CD4-positive, alpha-beta T cell treated with Interleukin-17A for 1 hour (primary cell): ENCODE data around the gene NEU3.
"Not testable (repeated sequence)": the region's sequence is repeated elsewhere in the genome, so short reads cannot be mapped to it uniquely, and the experiment has no call there.

Experiments used
- DNase-seq: peaks from one replicate; pipeline ENCODE4 v3.0.0-alpha.2; 2020

Gene NEU3

GRCh38 chr11:74989260-74989638, 516 bp downstream of the NEU3 start:
- no peak for DNase-seq

DNA sequence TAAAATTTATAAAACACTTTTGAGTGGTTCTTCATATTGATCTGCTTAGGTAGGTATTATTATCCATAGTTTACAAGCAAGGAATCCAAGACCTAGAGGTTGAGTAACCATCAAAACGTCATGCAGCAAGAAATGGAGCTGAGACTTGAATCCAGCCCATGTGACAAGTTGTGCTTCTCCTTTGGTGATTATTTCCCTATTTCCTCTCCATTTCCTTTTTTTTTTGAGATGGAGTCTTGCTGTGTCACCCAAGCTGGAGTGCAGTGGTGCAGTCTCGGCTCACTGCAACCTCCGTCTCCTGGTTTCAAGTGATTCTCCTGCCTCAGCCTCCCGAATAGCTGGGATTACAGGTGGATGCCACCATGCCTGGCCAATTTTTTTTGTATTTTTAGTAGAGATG, 1.4 kb downstream of the NEU3 start:
- DNase-seq = not testable (repeated sequence)

DNA sequence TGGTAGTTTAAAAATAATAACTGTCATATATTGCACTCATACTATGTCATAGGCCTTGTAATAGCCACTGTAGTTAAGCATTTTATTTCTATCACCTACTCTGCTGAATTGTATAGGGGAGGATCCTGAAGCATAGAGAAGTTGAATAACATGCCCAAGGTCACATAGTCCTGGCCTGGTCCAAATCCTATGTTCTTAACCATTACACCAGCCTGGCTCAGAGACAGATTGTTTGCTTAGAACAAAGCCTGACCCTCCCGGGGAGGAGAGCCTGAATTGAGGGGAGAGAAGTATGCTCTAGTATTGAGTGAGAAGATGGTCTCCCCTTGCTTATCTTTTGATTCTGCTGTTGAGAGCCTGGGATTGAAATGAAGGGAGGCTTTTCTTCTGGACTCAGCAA, 2.2 kb downstream of the NEU3 start:
- no peak for DNase-seq

DNA sequence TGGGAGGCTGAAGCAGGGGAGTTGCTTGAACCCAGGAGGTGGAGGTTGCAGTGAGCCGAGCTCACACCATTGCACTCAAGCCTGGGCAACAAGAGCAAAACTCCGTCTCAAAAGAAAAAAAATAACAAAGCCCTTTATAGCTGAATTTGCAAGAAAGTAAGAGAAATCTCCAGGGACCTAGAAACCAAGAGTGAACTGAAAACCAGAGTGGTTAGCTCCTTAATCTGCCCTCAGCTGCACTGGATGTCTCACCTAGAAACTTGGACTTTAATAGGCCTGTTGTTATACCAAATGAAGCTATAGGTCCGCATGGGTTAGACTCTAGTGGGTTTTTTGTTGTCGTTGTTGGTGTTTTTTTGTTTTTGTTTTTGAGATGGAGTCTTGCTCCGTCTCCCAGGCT, 4.1 kb downstream of the NEU3 start:
- DNase-seq = no peak

DNA sequence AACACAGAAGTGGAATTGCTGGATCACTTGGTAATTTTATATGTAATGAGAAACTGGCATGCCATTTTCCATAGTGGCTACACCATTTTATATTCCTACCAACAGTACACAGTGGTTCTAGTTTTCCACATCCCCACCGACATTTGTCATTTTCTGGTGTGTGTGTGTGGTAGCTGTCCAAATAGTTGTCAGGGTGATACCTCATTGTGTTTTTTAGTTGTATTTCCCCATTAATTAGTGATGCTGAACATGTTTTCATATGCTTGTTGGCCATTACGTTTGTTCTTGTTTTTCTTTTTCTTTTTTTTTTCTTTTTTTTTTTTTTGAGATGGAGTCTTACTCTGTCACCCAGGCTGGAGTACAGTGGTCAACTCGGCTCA, 12.2 kb downstream of the NEU3 start:
- no peak for DNase-seq

DNA sequence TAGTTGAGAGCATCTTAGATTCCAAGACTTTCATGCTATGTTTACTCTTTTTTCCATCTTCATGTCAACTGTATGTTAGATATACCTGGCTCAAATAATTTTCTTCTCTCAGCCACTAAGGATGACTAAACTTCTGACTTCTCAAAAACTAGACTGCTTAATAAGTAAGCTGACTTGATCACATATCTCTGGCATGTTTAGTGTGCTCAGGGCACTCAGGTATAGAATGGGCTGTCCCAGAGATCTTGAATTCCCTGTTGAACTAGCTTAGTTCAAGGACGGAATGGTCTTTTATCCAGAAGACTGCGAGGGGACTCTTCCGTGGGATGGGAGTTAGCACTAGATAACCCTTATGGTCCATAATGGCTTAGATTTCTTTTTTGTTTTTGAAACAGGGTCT, 13.0 kb downstream of the NEU3 start:
- no peak for DNase-seq

DNA sequence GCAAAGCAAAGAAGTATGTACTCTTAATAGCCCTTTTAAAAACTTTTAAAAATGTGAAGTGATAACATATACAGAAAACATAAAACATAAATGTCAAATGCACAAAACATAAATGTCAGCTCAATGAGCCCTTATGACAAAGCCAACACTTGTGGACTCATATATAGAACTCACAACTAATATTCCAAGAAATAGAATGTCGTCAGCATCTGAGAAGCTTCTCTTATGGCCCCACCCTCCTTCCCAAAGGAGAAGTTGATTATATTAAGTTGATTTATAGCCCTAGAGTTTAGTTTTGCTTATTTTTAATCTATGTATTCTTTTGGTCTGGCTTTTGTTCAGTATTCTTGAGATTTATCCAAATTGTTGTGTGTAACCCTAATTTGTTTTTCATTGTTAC, 13.8 kb downstream of the NEU3 start:
- no peak for DNase-seq

GRCh38 chr11:75004215-75004614, 15.5 kb downstream of the NEU3 start:
- DNase-seq = no peak

DNA sequence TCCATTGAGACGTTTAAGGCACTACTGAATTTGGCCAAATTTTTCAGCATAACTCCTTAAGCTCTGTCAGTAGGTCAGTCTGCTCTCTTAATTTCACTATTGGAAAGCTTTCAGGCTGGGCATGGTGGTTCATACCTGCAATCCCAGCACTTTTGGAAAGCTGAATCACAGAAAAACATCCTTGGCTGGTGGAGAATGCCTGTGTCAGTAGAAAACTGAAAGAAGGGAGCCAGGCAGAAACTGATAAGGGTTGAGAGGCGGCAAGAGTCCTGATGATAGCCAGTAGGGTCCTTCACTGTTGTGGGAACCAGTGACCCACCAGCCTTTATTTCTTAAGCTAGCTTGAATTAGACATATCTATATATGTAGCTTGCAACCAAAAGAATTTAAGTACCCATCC, 22.6 kb downstream of the NEU3 start:
- no peak for DNase-seq

- no peak for DNase-seq
Observed at GRCh38 chr11:75011872-75012271, 23.1 kb downstream of the NEU3 start.

- DNase-seq = no peak
Observed at GRCh38 chr11:75013051-75013450, 24.3 kb downstream of the NEU3 start.

DNA sequence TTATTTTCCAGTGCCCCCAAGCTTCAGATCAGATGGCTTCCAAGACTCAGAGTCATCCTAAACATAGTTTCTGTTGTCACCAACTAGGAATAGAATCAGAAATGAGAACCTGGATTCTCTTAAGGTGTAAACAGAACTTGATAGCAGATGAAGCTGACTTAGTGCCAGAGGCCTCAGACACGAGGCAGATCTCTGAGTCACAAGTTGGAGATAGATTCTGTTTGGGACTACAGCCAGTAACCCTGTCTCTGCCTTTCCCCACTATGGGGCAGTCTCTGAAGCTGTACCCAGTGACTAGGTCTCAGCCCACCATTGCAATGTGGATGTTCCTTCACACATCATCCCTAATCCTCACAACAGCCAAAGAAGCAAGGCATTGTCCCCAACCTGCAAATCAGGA, 25.4 kb downstream of the NEU3 start:
- DNase-seq = no peak

GRCh38 chr11:75019200-75019599, 30.5 kb downstream of the NEU3 start:
- DNase-seq = not testable (repeated sequence)

DNA sequence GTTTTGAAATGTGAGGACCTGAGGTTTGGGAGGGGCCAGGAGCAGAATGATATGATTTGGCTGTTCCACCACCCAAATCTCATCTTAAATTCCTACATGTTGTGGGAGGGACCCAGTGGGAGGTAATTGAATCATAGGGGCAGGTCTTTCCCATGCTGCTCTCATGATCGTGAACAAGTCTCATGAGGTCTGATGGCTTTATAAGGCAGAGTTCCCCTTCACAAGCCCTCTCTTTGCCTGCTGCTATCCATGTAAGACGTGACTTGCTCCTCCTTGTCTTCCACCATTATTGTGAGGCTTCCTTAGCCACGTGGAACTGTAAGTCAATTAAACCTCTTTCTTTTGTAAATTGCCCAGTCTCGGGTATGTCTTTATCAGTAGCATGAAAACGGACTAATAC, 31.6 kb downstream of the NEU3 start:
- DNase-seq = not testable (repeated sequence)

DNA sequence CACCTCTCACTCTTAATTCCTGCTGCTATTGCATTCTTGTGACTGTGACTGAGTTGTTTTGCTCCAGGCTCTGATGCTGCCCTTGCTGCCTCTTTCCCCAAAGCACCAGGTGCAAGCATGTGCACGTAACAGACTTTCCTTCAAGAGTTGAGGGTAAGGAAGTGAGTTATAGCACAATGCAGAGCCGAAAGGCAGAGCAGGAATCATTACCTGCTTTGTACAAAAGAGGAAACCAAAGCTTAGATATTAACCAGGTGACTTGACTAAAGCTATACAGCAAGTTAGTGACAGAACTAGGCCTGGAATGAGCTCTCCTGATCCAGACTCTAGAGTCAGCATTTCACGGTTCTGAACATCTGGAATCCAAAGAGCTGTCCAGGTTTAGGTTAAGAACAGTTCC, 33.6 kb downstream of the NEU3 start:
- no peak for DNase-seq

DNA sequence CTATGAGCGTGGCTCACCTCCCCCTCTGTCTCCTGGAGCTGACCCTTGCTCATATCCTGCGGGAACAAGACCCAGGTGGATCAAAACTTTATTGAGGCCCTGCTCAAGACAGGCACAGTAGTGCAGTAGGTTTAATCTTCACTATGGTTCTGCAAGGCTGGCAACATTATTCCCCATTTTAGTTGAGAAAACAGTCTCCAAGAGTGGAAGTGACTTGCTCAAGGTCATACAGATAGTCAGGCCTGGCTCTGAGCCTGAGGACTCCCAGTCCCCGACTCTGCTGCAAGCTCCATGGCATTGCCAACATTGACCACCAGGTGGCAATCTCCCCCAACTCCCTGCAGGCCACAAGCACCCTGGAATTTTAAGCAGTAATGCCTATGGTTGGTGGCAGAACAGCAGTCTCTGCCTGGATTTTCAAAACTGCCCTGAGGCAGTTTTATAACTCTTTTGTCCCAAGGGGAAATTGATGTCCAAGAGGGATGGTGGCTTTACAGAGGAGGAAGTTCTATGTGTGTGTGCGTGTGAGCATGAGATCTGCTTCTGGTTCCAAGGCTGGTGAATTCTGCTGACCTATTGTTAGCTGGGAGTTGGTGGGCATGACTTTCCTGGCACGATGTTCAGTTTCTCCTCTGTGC, 34.1 kb downstream of the NEU3 start:
- DNase-seq = peak; percentile 73

GRCh38 chr11:75023446-75024067, 34.8 kb downstream of the NEU3 start:
- DNase-seq = no peak

- DNase-seq = no peak
Observed at GRCh38 chr11:75024068-75024449, 35.3 kb downstream of the NEU3 start.

DNA sequence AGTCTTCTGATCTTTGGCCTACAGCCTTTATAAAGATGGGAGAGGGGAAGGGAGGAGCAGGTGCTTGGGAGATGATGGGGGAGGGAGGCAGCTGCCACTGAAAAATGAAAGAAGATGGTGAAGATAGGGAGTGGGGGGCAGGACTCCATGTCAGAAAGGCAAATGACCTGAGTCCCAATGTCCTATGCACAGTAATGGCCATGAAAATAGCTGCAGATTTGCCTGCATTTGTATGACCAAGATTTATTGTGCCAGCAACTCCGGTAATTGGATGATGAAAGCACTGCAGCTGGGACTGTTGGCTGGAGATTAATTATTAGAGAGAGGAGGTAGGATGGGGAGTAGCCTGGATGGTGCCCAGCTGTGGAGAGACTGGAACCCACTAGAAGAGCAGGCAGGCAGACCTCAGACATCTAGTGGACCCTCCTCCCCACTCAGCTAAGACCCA, 36.1 kb downstream of the NEU3 start:
- DNase-seq = no peak

GRCh38 chr11:75025561-75025960, 36.8 kb downstream of the NEU3 start:
- no peak for DNase-seq

DNA sequence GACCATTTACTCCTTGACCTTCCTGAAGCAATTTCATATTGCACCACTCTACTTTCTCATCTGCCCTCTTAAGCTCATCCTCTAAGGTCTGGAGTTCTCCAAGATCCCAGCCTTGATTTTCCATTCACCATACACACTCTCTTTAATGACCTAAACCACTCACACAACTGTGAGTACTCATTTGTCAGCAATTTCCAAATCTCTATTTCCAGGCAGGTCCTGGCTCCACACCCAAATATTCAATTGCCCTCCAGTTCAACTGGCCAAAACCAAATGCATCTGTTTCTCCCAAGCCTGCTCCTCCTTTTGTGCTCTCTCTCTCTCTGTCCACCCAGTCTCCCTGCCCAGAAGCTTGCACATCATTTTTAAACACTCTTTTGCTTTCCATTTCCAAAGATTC, 39.6 kb downstream of the NEU3 start:
- DNase-seq = no peak

DNA sequence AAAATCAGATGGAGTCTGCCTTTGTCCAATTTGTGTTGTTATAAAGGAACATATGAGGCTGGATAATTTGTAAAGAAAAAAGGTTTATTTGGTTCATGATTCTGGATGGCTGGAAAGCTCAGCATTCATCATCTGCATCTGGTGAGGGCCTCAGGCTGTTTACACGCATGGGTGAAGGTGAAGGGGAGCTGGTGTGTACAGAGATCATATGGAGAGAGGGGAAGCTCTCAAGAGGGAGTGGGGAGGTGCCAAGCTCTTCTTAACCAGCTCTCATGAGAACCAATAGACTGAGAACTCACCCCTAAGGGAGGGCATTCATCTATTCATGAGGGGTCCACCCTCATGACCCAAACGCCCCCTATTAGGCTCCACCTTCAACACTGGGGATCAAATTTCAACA, 40.0 kb downstream of the NEU3 start:
- DNase-seq = no peak

GRCh38 chr11:75029836-75030631, 41.3 kb downstream of the NEU3 start:
- no peak for DNase-seq

GRCh38 chr11:75031224-75031753, 42.6 kb downstream of the NEU3 start:
- DNase-seq = no peak
